ENCODE results near the gene PHF20. TPM values are rescaled to one million over a fixed set of nuclear protein-coding genes. Genes with fewer than 3 reads are reported as not detected.
A peak's percentile ranks its signal among the peaks of the same experiment; 100 is the strongest.

PHF20 gene
- total and polyA plus RNA-seq, 2 donors (not counting 3 experiments of a cell fraction or from before 2014, with no cell fraction given): 25.0 to 45.8 TPM

DNA sequence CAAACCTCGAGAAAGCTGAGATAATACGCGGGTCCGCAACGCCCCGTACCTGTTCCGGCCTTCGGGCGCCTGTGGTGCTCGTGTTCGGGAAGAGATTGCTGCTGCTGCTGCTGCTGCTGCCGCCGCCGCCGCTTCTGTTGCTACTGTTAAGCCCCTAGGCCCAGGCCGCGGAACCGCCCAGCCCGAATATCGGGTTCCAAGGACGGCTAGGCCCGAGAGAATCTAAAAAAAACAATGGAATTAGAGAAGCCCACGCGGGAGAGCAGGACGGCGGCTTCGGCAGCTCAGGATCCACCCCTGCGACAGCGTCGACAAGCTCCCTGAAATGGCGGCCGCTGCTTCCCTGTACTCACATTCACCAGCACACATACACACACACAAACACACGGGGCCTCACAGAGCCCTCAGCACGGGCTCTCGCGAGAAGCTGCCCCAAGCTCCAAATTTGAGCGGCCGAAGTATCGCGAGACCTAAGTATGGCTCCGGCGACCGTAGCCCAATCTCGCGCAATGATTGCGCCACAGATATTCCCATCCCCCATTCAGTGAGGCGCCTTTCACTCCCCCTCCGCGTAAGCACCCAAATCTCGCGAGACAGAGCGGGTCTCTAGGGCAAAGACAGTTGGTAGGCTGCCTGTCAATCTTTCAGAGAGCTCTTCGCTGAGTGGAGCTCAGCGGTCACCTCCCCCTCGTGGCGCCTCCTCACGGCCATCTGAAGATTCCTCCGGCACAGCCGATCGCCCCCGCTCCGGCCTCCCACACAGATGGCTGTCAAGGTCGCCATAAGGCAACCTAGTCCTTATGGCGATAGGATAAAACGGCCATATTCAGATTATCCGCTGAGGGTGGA lies 29.7 kb upstream of the PHF20 start, which contains the start of gene RBM39:
Gene RBM39, minus strand, starts transcription at position 369 of the 849 bp plus-strand sequence. CDS start 1,386 bp downstream, outside the sequence.
- intact Hi-C loops (cut with micrococcal nuclease): loop anchor here (1.0 to 5.0 kb wide), 5 partner anchors 26 to 211 kb away; partner anchors contain the start of genes CPNE1 and RBM12
- TSS peak; percentile 3 for BruUV-seq (replicated peaks)
- Histone ChIP-seq H3K9me1 (replicated peaks; ENCODE audit: control insufficient read depth, extremely low read depth, insufficient read depth, low read length) (no peaks in the 10 kb centered on the region), H3K27ac (ENCODE audit: insufficient read depth, low read depth, low read length) (peak within 1 kb of the TSS; percentile 97), H3K9ac (replicated peaks; ENCODE audit: extremely low read depth, insufficient read depth, low read length) (peak within 1 kb of the TSS; percentile 100), H3K4me1 (ENCODE audit: control insufficient read depth, extremely low read depth, insufficient read depth, low read length) (peaks cover 39% of the 10 kb centered on the region), H3K4me2 (ENCODE audit: insufficient read depth, low read length) (peak within 1 kb of the TSS; percentile 99), H3K27me3 (ENCODE audit: control insufficient read depth in 2 of 2, insufficient read depth in 2 of 2, low read length in 2 of 2) (no peaks in the 10 kb centered on the region), H3K36me3 (ENCODE audit: control insufficient read depth in 2 of 2, extremely low read depth in 1 of 2, insufficient read depth in 2 of 2, low read length in 2 of 2) (peaks cover 6 to 24% of the 10 kb centered on the region in 2 experiments), H3K9me3 (replicated peaks; ENCODE audit: control insufficient read depth, insufficient read depth, low read length) (no peaks in the 10 kb centered on the region), H4K20me1 (replicated peaks; ENCODE audit: control insufficient read depth, extremely low read depth, insufficient read depth, low read length) (peaks cover 20% of the 10 kb centered on the region), H2AFZ (ENCODE audit: low read depth, low read length) (no peak within 1 kb of the TSS), H3K4me3 (replicated peaks in 1 of 3; ENCODE audit: insufficient read depth in 1 of 3, low read depth in 1 of 3, low read length in 3 of 3) (peak within 1 kb of the TSS; percentile 97 to 100 (median 99)), H3K79me2 (ENCODE audit: control insufficient read depth, insufficient read depth, low read length) (peaks cover 48% of the 10 kb centered on the region)
- TF ChIP-seq JUN (IDR thresholded peaks at IDR 0.05; ENCODE audit: borderline replicate concordance, insufficient read depth, insufficient read length, low read depth) (no peak), MAX (IDR thresholded peaks at IDR 0.05; ENCODE audit: insufficient read depth, insufficient read length) (peak; percentile 64), EZH2 (IDR thresholded peaks at IDR 0.05; ENCODE audit: borderline replicate concordance, low read depth, low read length, severe bottlenecking) (no peak), POLR2AphosphoS5 (IDR thresholded peaks at IDR 0.05; ENCODE audit: insufficient read depth, low read depth, low read length) (peak; percentile 80), FOS (IDR thresholded peaks at IDR 0.05; ENCODE audit: borderline replicate concordance, insufficient read depth, low read length) (no peak), POLR2A (IDR thresholded peaks at IDR 0.05; ENCODE audit: low read depth, low read length) (peak; percentile 89), GATA2 (IDR thresholded peaks at IDR 0.05; ENCODE audit: insufficient read depth, insufficient read length, low read depth, low read length) (peak; percentile 43), MYC (IDR thresholded peaks at IDR 0.05; ENCODE audit: low read depth, low read length) (peak; percentile 23)
- TF ChIP-seq, protein P1, sequence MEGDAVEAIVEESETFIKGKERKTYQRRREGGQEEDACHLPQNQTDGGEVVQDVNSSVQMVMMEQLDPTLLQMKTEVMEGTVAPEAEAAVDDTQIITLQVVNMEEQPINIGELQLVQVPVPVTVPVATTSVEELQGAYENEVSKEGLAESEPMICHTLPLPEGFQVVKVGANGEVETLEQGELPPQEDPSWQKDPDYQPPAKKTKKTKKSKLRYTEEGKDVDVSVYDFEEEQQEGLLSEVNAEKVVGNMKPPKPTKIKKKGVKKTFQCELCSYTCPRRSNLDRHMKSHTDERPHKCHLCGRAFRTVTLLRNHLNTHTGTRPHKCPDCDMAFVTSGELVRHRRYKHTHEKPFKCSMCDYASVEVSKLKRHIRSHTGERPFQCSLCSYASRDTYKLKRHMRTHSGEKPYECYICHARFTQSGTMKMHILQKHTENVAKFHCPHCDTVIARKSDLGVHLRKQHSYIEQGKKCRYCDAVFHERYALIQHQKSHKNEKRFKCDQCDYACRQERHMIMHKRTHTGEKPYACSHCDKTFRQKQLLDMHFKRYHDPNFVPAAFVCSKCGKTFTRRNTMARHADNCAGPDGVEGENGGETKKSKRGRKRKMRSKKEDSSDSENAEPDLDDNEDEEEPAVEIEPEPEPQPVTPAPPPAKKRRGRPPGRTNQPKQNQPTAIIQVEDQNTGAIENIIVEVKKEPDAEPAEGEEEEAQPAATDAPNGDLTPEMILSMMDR (IDR thresholded peaks at IDR 0.05; ENCODE audit: extremely low read depth in 1 of 2, insufficient read depth in 1 of 2, low read depth in 1 of 2, low read length in 2 of 2): peak; percentile 21 to 58
- dilution Hi-C loops (cut with MboI; ENCODE audit: extremely low pct_ligation_motif_present, low sequenced_read_pairs): no loop called here
- DNase-seq (ENCODE audit: low read depth, low spot score) (peak; percentile 100), FAIRE-seq (peak; percentile 86)
- ChIA-PET POLR2A (interaction anchor here (0.6 to 2.8 kb wide), 22 partner anchors 8 to 746 kb away, joined by 3 to 47 read pairs (median 4); partner anchors contain the start of genes NFS1, PHF20, ROMO1 and SCAND1), CTCF (interaction anchor here (0.6 to 3.6 kb wide), 24 partner anchors 9 to 439 kb away, joined by 3 to 29 read pairs (median 3); partner anchors contain the start of genes PHF20, SCAND1 and SPAG4)
